Suprapubic skin (tissue), 3 donors: ENCODE measurements around the gene ZSWIM6.

Source experiments
- CTCF ChIP-seq, 2 donors: fragments of 200-600 bp in 1 of 2; fragments of 450-650 bp in 1 of 2; sonication (generic) in 1 of 2; IDR thresholded peaks; one replicate each; pipeline ENCODE4 v1.5.1; 2016 to 2019; ENCODE audit warnings: antibody characterized with exemption in 2 of 2, mild to moderate bottlenecking in 1 of 2, moderate library complexity in 1 of 2
- POLR2A ChIP-seq, 2 donors: fragments of 450-650 bp; IDR thresholded peaks; one replicate each; pipeline ENCODE4 v1.6.1; 2017; ENCODE audit warnings: antibody characterized with exemption in 2 of 2, mild to moderate bottlenecking in 2 of 2, moderate library complexity in 2 of 2

- TF ChIP-seq POLR2A (IDR thresholded peaks at IDR 0.05) (no peak), CTCF (IDR thresholded peaks at IDR 0.05) (no peak)
These were observed 150.9 kb downstream of the ZSWIM6 start for GRCh38 chr5:61482980-61483379.
